ENCODE measurements around the gene EPOP. TPM values are rescaled to one million over a fixed set of nuclear protein-coding genes. Genes with fewer than 3 reads are reported as not detected.
A peak's percentile ranks its signal among the peaks of the same experiment; 100 is the strongest.

The EPOP gene
- total and polyA plus RNA-seq, 2 of the 13 experiments (the other 11 are each of a cell fraction or from before 2014, with no cell fraction given): 14.7 to 37.8 TPM

GRCh38 chr17:38704606-38705522, 30.1 kb upstream of the EPOP start, which contains the start of gene MLLT6 (continued):
- no peak for TF ChIP-seq ZNF431 (CRISPR knock-in tag; IDR thresholded peaks at IDR 0.05; ENCODE audit: borderline replicate concordance, low read depth)
- TF ChIP-seq ZNF383 (CRISPR knock-in tag; IDR thresholded peaks at IDR 0.05; ENCODE audit: borderline replicate concordance): no peak
- no peak for TF ChIP-seq FOXP4 (CRISPR knock-in tag; IDR thresholded peaks at IDR 0.05)
- TF ChIP-seq YEATS4 (CRISPR knock-in tag; IDR thresholded peaks at IDR 0.05; ENCODE audit: borderline replicate concordance): peak; percentile 40; the same call in 1 of the 2 replicates
- TF ChIP-seq SRSF4 (IDR thresholded peaks at IDR 0.05; ENCODE audit: low read depth, low read length, poor library complexity, severe bottlenecking): no peak
- TF ChIP-seq PITX1 (CRISPR knock-in tag; IDR thresholded peaks at IDR 0.05): no peak
- TF ChIP-seq KAT8 (CRISPR knock-in tag; IDR thresholded peaks at IDR 0.05): no peak; the same call in 1 of the 2 replicates
- TF ChIP-seq AKAP8 (CRISPR knock-in tag; IDR thresholded peaks at IDR 0.05): no peak
- TF ChIP-seq MAZ (IDR thresholded peaks at IDR 0.05; ENCODE audit: borderline replicate concordance, low read depth, low read length): peak; percentile 57
- TF ChIP-seq MAZ (CRISPR knock-in tag; IDR thresholded peaks at IDR 0.05; ENCODE audit: low read depth): 0 out of 2 replicates have a peak, but pooled peaks have one; percentile 45
- TF ChIP-seq SIN3A (IDR thresholded peaks at IDR 0.05; ENCODE audit: borderline replicate concordance, low read depth, low read length): no peak; the same call in 1 of the 2 replicates
- TF ChIP-seq ZNF780A (CRISPR knock-in tag; IDR thresholded peaks at IDR 0.05): no peak
- no peak for TF ChIP-seq STAG1 (CRISPR knock-in tag; IDR thresholded peaks at IDR 0.05)
- TF ChIP-seq MTF2 (CRISPR knock-in tag; IDR thresholded peaks at IDR 0.05; ENCODE audit: borderline replicate concordance): no peak
- no peak for TF ChIP-seq ZNF460 (CRISPR knock-in tag; IDR thresholded peaks at IDR 0.05; ENCODE audit: borderline replicate concordance)
- TF ChIP-seq ZNF232 (CRISPR knock-in tag; IDR thresholded peaks at IDR 0.05; ENCODE audit: borderline replicate concordance): no peak
- TF ChIP-seq MZF1 (CRISPR knock-in tag; IDR thresholded peaks at IDR 0.05; ENCODE audit: borderline replicate concordance): no peak
- peak; percentile 19; the same call in 1 of the 2 replicates for TF ChIP-seq HOXA5 (CRISPR knock-in tag; IDR thresholded peaks at IDR 0.05)
- TF ChIP-seq ZSCAN21 (CRISPR knock-in tag; IDR thresholded peaks at IDR 0.05; ENCODE audit: borderline replicate concordance): no peak
- no peak for TF ChIP-seq NCOA2 (CRISPR knock-in tag; IDR thresholded peaks at IDR 0.05)
- no peak; the same call in 1 of the 2 replicates for TF ChIP-seq ZNF790 (CRISPR knock-in tag; IDR thresholded peaks at IDR 0.05; ENCODE audit: borderline replicate concordance)
- TF ChIP-seq MED8 (CRISPR knock-in tag; IDR thresholded peaks at IDR 0.05; ENCODE audit: insufficient replicate concordance): no peak
- TF ChIP-seq ZNF710 (CRISPR knock-in tag; IDR thresholded peaks at IDR 0.05; ENCODE audit: borderline replicate concordance): no peak
- 0 out of 2 replicates have a peak, but pooled peaks have one; percentile 30 for TF ChIP-seq AHR (CRISPR knock-in tag; IDR thresholded peaks at IDR 0.05)
- TF ChIP-seq ZBTB25 (CRISPR knock-in tag; IDR thresholded peaks at IDR 0.05): no peak; the same call in 1 of the 2 replicates
